Esophagus (tissue), 2 donors: Measurements from ENCODE around the gene PRKCB. TPM values are rescaled to one million over a fixed set of nuclear protein-coding genes. Genes with fewer than 3 reads are reported as not detected.

Experiments used
- H3K27ac ChIP-seq, 2 donors: one replicate each; pipeline ENCODE4 v1.5.1; 2013; ENCODE audit warnings: low read depth in 2 of 2, mild to moderate bottlenecking in 2 of 2, inconsistent platforms in 1 of 2, low read length in 1 of 2, moderate library complexity in 1 of 2
- H3K27me3 ChIP-seq, 2 donors: one replicate each; pipeline ENCODE4 v1.6.1; 2013; ENCODE audit warnings: low read length in 2 of 2, control low read depth in 1 of 2, mild to moderate bottlenecking in 1 of 2; ENCODE audit not compliant: insufficient read depth in 2 of 2, control insufficient read depth in 1 of 2
- H3K36me3 ChIP-seq, 2 donors: one replicate each; pipeline ENCODE4 v1.6.1; 2013; ENCODE audit warnings: low read length in 1 of 2; ENCODE audit not compliant: control insufficient read depth in 2 of 2, insufficient read depth in 2 of 2
- H3K4me1 ChIP-seq, 2 donors: one replicate each; pipeline ENCODE4 v1.6.1; 2013; ENCODE audit warnings: low read length in 1 of 2; ENCODE audit not compliant: control insufficient read depth in 2 of 2, insufficient read depth in 2 of 2
- H3K4me3 ChIP-seq, 2 donors: one replicate each; pipeline ENCODE4 v1.5.1; 2013; ENCODE audit warnings: low read length in 2 of 2, mild to moderate bottlenecking in 2 of 2, low read depth in 1 of 2, moderate library complexity in 1 of 2
- H3K9me3 ChIP-seq, 2 donors: one replicate each; pipeline ENCODE4 v1.6.1; 2013; ENCODE audit warnings: mild to moderate bottlenecking in 2 of 2, low read depth in 1 of 2, low read length in 1 of 2, moderate library complexity in 1 of 2; ENCODE audit not compliant: control insufficient read depth in 2 of 2, insufficient read depth in 1 of 2
- WGBS, 2 donors: extraction: QIAGEN DNeasy Blood & Tissue Kit; methylation state at CpG; one replicate each; pipeline ENCODE4 v1.1.7; 2013; 5-methylcytosine and 5-hydroxymethylcytosine counted together
- polyA plus RNA-seq, 2 donors: library from polyadenylated mRNA; stranded (reverse); fragments of 200-250 nt; gene quantifications; one replicate each; pipeline ENCODE4 v1.2.3, GENCODE V29; 2013
- donor health status: healthy with polysubstance abuse.
- donor health status: Bipolar disorder and iron deficiency.

PRKCB gene
- polyA plus RNA-seq, 2 donors, result 0.39 to 0.45 TPM

GRCh38 chr16:23874613-23875294 is 39.0 kb downstream of the PRKCB start:
- Histone ChIP-seq H3K36me3 (no peaks in the 10 kb centered on the region), H3K4me1 (no peaks in the 10 kb centered on the region), H3K27ac (no peak overlapping the region), H3K4me3 (no peak overlapping the region), H3K27me3 (no peaks in the 10 kb centered on the region), H3K9me3 (no peaks in the 10 kb centered on the region)
- WGBS, 2 donors, result 70 to 75% methylated on average over 5 of the region's 5 CpGs

- H3K27me3 ChIP-seq, result no peaks in the 10 kb centered on the region
- no peaks in the 10 kb centered on the region for H3K9me3 ChIP-seq
- WGBS, 2 donors, result 51 to 56% methylated on average over 6 of the region's 6 CpGs
- H3K36me3 ChIP-seq, result no peaks in the 10 kb centered on the region
- no peak overlapping the region for H3K4me3 ChIP-seq
- no peak overlapping the region for H3K27ac ChIP-seq
- no peaks in the 10 kb centered on the region for H3K4me1 ChIP-seq
These were observed 40.6 kb downstream of the PRKCB start for GRCh38 chr16:23876256-23876896.

- Histone ChIP-seq H3K27ac (no peak overlapping the region), H3K9me3 (no peaks in the 10 kb centered on the region), H3K27me3 (no peaks in the 10 kb centered on the region), H3K4me3 (no peak overlapping the region), H3K36me3 (no peaks in the 10 kb centered on the region), H3K4me1 (no peaks in the 10 kb centered on the region)
- 79 to 81% methylated on average over 9 of the region's 9 CpGs for WGBS, 2 donors
These were observed 41.6 kb downstream of the PRKCB start for GRCh38 chr16:23877107-23878070.

- Histone ChIP-seq H3K9me3 (no peaks in the 10 kb centered on the region), H3K4me1 (no peaks in the 10 kb centered on the region), H3K4me3 (no peak overlapping the region), H3K27ac (no peak overlapping the region), H3K27me3 (no peaks in the 10 kb centered on the region), H3K36me3 (no peaks in the 10 kb centered on the region)
- 80 to 87% methylated on average over 9 of the region's 9 CpGs for WGBS, 2 donors
These were observed 44.1 kb downstream of the PRKCB start for GRCh38 chr16:23879735-23880373.

- H3K4me1 ChIP-seq, result no peaks in the 10 kb centered on the region
- no peaks in the 10 kb centered on the region for H3K36me3 ChIP-seq
- WGBS, 2 donors, result 60 to 73% methylated on average over 2 of the region's 2 CpGs
- H3K27ac ChIP-seq, result no peak overlapping the region
- H3K4me3 ChIP-seq, result no peak overlapping the region
- H3K27me3 ChIP-seq, result no peaks in the 10 kb centered on the region
- no peaks in the 10 kb centered on the region for H3K9me3 ChIP-seq
These were observed 53.4 kb downstream of the PRKCB start for GRCh38 chr16:23889189-23889588.

- Histone ChIP-seq H3K27ac (no peak overlapping the region), H3K9me3 (no peaks in the 10 kb centered on the region), H3K27me3 (no peaks in the 10 kb centered on the region), H3K4me1 (no peaks in the 10 kb centered on the region), H3K36me3 (no peaks in the 10 kb centered on the region), H3K4me3 (no peak overlapping the region)
- WGBS, 2 donors, result 90 to 91% methylated on average over 1 of the region's 1 CpG
These were observed 58.2 kb downstream of the PRKCB start for GRCh38 chr16:23893986-23894385.

GRCh38 chr16:23895052-23895451 is 59.3 kb downstream of the PRKCB start:
- H3K27me3 ChIP-seq, result no peaks in the 10 kb centered on the region
- H3K27ac ChIP-seq, result no peak overlapping the region
- no peaks in the 10 kb centered on the region for H3K9me3 ChIP-seq
- H3K4me3 ChIP-seq, result no peak overlapping the region
- H3K4me1 ChIP-seq, result no peaks in the 10 kb centered on the region
- H3K36me3 ChIP-seq, result no peaks in the 10 kb centered on the region

- WGBS, 2 donors, result 54 to 56% methylated on average over 6 of the region's 6 CpGs
- no peaks in the 10 kb centered on the region for H3K27me3 ChIP-seq
- H3K27ac ChIP-seq, result no peak overlapping the region
- no peaks in the 10 kb centered on the region for H3K36me3 ChIP-seq
- no peaks in the 10 kb centered on the region for H3K4me1 ChIP-seq
- no peak overlapping the region for H3K4me3 ChIP-seq
- no peaks in the 10 kb centered on the region for H3K9me3 ChIP-seq
These were observed 61.3 kb downstream of the PRKCB start for GRCh38 chr16:23896832-23897821.
